Measurements from ENCODE around the gene CLIP1.
"Not testable (repeated sequence)": the region's sequence is repeated elsewhere in the genome, so short reads cannot be mapped to it uniquely, and the experiment has no call there.

CLIP1 gene

DNA sequence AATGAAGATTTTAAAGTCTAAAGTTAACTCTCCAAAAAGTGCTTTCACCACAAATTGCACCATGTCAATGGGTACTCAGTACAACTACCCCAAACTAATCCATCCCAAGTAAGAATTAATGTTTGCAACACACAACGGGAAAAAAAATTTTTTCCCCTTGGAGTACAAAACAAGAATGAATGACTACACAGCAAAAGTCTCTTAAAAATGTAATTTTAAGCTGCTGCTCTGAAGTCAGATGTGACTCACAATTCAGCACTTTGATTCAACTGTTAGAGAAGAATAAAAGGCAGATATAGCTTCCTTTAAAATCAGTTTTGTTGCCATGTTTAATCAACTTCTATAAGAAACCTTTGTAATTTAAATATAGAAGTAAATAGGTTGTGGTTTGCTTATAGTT lies 113.7 kb downstream of the CLIP1 start:
- no peak for DNase-seq

DNA sequence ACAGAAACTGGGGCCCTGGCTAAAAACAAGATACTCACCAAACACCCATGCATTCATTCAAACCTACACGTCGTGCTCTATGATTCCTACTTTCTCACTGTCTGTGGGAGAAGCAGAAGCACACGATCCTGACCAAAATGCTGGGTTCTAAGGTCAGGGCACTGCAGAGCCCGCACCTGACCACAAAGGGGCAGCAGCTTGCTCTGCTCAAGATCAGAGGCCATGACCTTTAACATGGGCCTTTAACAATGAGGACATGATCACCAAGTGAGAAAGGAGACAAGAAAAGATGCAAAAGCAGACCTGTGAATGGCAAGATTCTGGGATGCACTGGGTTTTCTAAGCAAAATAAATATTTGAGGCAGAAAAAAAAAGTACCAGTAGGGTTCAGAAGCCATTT lies 116.1 kb downstream of the CLIP1 start:
- no peak for DNase-seq

DNA sequence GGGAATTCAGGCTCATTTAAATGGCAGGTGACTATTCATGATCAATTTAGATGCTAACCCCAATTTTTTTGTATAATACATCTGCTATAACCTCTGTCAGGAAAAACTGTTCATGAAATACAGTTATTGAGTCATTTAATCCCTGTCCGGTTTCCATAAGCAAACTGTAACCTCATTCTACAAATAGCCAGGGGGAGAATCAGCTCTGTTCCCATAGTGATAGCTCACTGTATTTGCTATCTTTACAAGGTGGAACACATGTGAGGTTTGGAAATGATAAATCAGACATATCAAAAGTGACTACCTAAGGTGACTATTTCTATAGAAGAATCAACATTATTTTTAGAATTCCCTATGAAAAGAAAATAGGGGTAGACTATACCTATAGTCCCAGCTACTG lies 117.5 kb downstream of the CLIP1 start:
- DNase-seq = no peak

DNA sequence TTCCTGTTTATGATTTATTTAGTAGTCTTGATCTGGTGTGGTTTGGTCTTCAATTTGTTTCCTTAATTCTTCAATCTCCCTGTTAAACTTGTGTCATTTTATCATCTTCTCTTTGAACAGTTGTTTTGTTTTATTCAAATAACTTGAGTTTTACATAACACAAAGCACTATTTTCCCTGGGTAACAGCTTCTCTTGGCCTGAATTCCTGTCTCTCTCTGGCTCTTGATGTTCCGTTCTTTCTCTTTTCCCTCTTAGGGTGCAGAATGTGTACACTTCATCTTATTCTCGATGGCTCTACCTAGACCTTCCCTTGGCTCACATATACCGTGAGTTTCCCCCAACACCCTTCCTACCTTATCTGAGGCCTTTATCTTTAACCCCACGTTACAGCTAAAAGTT lies 119.4 kb downstream of the CLIP1 start:
- DNase-seq = no peak

DNA sequence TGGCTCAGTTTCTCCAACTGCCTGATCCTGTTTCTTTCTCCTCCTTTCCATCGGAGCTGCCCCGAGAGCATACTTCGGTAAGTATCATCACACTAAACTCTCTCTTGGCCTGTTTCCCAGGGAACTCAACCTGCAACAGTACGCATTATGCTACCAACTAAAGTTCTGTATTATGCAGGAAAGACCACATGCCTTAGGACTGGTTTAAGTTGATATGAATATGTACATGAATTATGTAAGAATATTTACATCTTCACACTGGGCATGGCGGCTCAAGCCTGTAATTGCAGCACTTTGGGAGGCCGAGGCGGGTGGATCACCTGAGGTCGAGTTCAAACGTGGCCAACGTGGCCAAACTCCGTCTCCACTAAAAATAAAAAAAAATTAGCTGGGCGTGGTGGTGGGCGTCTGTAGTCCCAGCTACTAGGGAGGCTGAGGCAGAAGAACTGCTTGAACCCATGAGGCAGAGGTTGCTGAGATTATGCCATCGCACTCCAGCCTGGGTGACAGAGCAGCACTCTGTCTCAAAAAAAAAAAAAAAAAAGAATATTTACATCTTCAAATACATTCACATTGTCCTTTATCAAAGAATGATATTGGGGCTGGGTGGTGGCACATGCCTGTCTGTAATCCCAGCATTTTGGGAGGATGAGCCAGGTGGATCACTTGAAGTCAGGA lies 124.3 kb downstream of the CLIP1 start:
- no peak for DNase-seq

DNA sequence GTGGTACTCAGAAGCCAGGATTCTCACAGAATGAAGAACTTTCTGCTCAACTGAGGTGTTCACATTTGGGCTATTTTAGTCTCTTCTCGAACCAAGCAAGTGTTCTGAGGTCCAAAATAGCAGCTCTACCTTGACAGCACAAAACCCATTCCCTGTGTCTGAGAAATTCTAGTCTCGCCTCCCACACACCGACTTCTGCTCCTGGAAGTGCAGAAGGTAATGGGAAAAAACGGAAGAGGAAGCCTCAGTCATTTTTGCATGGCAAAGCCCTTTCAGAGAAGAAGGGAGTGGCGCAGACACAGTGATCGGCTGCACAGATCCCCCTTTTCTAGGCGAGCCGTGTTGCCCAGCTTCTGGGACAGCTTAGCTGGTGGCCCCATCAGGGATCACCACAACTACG lies 125.0 kb downstream of the CLIP1 start:
- DNase-seq = no peak

DNA sequence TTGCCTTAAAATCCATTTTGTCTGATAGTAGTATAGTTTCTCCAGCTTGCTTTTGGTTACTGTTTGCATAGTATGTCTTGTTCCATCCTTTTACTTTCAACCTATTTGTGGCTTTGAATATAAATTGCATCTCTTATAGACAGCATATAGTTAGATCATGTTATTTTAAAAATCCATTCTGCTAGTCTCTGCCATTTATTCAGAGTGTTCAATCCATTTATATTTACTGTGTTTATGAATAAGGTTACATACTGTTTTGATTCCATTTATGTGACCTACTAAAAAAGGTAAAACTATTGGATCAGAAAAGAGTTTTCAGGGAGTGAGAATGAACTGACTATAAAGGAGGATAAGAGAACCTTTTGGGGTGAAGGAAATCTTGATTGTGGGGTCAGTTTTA lies 126.6 kb downstream of the CLIP1 start:
- DNase-seq = no peak

DNA sequence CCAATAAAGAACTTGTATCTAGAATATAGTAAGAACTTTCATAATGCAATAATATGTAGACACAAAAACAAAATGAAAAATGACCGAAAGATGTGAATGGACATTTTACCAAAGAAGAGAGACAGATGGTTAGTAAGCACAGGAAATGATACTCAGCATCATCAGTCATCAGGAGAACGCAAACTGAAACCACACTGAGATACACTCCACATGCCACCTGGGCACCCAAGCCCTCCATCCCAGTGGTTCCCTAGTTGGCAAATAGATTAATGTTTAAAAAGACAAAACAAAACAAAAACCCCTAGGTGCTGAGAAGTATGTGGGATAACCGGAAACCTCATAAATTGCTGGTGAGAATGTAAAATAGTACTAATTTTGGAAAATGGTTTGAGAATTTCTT lies 129.4 kb downstream of the CLIP1 start:
- DNase-seq = no peak

DNA sequence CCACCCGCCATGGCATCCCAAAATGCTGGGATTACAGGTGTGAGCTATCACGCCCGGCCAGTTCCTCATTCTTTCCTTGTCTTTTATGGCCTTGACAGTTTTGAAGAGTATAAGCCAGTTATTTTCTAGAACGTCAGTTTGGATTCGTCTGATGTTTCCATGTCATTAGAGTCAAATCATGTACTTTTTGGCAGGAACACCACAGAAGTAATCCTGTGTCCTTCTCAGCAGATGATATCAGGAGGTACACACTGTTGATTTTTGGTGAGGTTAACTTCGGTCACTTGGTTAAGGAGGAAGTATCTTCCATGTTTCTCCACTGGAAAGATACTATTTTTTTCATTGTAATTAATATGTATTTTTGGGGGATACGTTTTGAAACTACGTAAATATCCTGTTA lies 131.0 kb downstream of the CLIP1 start:
- no peak for DNase-seq

DNA sequence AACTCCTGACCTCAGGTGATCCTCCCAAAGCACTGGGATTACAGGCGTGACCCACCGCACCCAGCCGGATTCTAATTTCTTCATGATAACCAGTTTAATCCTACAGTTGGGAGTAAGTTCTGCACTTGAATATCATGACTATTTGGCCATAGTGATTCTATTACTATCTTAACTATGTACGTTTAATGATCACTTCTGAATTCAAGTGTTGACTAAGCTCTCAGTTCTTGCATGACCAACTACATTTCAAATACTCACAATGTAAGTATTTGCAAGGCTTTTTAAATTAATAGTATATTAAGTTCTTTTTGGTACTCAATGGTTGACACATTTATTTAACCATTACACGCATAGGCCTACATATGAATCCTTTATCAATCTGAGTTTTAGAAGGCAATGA lies 138.8 kb downstream of the CLIP1 start:
- DNase-seq = no peak

DNA sequence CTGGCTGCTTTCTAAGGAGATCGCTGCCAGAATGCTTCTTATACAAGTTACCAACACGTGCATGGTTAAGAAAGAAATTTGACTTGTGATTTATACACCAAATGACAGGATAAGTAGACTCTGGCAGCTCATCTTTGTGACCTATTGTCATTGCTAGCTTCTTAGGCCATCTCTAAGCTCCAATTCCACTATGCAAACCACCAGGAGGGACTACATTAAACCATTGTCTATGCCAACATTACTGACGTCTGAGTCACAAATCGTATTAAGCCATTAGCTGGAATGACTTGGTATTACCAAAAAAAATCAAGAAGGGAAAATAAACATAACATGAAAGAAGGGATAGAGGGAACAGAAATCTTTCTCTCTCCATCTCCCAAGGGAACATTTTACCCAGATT lies 140.4 kb downstream of the CLIP1 start:
- no peak for DNase-seq

DNA sequence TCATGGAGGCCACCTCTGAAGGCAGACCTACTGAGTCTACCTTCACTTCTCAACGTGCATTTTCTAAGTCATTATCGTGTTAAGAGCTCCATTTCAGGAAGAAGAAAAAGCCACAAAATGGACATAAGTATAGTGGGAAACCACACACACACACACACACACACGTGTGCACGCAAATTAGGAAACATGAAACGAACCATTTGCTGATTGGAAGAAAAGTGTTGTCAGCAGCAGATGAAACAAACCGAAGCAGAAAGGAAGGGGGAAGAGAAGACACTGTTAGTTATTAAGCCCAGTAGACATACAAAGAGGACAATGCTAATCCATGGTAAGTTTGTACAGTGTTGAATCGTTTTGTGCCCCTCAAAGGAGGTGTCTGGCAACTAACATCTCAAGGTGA lies 146.2 kb downstream of the CLIP1 start:
- no peak for DNase-seq

DNA sequence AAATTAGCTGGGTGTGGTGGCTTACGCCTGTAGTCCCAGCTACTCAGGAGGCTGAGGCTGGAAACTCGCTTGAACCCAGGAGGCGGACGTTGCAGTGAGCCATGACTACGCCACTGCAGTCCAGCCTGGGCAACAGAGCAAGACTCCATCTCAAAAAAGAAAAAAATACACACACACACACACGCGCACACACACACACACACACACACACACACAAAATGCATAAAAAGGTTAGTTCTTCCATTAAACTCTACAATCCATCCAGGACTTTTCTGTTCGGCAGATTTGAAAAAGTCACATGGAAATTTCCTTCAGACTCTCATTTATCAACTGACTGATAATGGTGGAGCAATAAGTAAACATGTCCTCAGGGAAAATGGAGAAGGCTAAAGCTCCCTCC lies 147.0 kb downstream of the CLIP1 start:
- no peak for DNase-seq

DNA sequence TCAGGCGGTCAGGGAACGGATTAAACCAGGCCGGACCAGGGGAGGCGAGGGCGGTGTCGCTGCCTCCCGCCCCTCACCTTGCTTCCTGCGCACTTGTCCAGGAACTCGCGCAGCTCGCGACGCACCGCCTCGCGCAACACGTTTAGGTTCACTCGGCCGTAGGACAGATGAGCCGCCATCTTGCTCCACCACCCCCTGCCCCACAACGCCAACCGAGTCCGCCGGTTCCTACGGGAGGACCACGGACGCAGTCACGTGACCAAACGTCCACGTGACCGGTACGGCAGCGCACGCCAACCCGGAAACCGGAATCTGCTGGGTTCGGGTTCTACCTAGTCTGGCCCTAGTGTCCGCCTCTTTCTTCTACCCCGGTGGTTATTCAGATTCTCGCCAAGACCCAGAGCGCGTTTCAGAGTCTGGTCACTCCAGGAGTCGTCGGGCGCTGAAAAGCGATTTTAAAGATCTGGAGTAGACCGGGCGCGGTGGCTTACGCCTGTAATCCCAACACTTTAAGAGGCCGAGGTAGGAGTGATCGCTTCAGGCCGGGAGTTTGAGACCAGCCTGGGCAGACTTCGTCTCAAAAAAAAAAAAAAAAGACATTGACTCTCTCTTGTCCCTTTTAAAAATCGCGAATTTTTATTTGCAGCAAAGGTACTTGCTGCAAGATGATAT lies 156.1 kb downstream of the CLIP1 start, which contains the start of gene VPS33A:
Gene VPS33A, minus strand, starts transcription at position 265 of the 672 bp plus-strand sequence. Its CDS starts 86 bp downstream, at position 179.
- DNase-seq = peak; percentile 82

DNA sequence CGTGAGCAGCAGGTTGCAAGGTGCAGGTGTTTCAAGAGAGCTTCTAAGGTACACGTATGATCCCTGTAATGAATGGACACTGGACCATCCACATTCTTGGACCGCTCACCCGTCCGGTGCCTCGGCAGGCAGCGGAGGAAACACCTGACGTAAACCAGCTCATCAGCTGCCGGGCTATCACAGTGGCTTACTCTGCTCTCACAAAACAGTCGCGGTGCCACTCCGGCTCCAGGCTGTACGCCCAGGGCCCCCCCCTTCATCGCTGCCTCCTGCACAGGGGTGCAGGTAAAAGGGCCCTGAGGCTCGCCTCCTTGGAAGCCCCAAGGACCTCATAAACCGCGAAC lies 156.6 kb downstream of the CLIP1 start:
- DNase-seq = no peak

DNA sequence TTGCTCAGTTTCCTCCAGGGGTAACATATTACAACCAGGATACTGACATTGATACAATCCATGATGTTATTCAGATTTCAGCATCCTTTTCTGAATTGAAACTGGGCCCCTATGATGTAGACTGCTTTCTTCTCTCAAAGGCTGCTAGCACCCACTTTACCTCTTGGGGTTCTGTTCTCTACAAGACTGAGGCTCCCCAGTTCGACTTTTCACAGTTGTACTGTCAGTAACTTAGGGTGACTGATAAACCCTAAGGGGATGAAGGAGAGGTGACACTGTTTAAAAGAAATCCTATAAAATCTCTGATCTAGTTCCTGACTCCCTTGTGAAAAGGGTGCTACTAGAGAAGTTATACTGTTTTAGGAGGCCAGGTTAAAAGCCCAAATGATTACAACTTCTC lies 157.0 kb downstream of the CLIP1 start:
- no peak for DNase-seq

DNA sequence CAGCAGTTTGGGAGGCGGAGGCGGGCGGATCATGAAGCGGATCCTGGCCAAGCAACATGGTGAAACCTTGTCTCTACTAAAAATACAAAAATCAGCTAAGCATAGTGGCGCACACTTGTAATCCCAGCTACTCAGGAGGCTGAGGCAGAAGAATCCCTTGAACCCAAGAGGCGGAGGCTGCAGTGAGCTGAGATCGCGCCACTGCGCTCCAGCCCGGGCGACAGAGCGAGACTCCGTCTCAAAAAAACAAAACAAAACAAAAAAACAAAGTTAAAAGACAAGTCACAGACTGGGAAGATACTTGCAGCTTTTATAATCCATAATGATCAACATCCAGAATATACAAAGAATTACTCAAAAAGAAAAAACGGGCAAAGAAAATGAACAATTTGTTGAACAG lies 161.7 kb downstream of the CLIP1 start:
- not testable (repeated sequence) for DNase-seq

DNA sequence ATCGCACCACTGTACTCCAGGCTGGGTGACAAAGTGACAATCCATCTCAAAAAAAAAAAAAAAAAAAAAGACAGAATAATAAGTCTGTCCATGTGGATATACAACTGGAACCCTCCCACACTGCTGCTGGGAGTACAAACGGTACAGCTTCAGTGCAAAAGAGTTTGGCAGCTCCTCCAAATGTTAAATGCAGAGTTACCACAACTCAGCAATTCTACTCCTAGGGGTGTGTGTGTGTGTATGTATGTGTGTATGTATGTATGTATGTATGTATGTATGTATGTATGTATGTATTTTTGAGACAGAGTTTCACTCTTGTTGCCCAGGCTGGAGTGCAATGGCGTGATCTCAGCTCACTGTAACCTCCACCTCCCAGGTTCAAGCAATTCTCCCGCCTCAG lies 163.5 kb downstream of the CLIP1 start:
- DNase-seq = not testable (repeated sequence)

DNA sequence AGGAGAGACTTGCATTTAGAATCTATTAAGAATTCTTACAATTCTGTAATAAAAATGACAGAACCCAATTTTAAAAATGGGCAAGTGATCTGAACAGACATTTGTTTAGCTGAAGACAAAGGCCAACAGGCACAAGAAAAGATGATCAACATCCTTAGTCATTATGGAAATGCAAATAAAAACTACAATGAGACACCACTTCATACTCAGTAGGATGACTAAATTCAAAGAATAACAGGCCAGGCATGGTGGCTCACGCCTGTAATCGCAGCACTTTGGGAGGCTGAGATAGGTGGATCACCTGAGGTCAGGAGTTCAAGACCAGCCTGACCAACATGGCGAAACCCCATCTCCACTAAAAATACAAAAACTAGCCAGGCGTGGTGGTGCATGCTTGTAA lies 164.0 kb downstream of the CLIP1 start:
- DNase-seq = not testable (repeated sequence)

DNA sequence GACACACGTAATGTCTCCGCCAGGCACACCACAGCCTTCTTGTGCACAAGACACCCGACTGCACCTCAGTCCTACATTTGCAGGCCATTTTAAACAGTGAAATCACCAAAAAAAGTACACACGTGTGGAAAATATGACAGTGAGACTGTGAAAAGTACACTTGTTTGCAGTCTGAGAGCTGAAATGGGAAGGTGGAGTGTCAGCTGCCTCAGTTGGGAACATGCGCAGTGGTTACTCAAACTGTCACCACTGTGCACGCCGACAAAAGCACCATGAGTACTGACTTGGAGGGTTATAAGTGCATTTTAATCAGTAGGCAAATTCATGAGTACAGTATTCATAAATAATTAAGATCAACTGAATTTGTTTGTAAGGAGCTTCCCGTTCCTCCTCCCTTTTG lies 171.9 kb downstream of the CLIP1 start:
- no peak for DNase-seq

DNA sequence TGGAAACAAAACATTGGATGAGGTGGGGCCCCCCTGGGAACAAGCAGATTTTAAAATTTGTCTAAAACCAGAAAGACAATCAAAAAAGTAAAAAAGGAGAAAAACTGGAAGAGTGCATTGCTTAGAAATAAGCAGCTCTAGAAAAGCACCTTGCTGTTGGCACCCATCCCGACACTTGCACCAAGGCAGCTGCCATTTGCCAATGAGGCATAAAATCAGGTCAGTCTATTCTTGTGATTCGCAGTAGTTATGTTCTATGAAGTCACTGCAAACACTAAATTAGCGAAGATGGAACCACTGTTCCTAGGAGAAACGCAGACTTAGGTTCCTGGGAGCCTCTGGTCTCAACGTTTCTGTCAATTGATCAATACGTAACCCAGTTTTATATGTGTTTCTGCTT lies 172.4 kb downstream of the CLIP1 start:
- DNase-seq = no peak

DNA sequence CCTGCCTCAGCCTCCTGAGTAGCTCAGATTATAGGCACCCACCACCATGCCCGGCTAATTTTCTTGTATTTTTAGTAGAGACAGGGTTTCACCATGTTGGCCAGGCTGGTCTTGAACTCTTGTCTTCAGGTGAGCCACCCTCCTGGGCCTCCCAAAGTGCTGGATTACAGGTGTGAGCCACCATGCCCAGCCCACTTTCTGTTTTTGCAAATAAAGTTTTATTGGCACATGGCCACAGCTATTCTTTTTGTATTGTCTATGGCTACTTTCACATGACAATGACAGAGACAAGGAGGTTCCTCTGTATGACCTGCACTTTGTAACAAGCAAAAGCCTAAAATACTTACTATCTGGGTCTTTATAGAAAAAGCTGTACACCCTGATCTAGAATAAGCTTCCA lies 176.9 kb downstream of the CLIP1 start:
- no peak for DNase-seq

DNA sequence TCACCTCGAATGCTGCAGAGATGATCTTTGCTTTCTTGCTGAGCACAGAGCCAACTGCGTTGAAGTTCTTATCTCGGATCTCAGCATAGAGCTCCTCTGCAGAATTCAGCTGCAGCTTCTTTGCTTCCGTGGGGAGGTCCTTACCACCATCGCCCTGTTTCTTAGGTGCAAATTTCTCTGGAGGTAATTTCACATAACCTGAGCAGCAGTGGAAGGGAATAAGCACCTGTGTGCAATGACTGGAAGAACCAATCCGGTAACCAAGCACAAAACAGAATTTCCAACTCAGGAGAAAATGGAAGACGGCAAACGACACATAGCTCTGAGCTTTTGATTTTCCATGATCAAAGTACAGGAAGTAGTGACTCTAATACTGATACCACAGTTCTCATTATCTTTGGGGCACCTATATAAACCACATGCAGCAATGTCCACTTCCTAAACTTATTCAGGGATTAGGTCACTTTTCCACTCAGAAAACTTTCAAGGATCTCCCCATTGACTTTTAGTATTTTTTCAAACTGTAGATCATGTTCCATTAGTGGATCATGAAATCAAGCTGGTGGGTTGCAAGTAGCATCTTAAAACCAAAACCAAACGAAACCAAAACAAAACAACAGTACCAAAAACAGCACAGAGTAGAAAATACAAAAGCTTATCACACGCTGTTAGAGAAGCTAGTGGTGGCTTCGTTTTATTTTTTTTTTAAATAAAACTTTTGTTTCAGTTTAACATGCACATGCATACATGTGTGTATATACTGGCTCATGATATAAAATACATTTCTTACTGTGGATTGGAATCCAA lies 177.7 kb downstream of the CLIP1 start:
- DNase-seq = no peak

DNA sequence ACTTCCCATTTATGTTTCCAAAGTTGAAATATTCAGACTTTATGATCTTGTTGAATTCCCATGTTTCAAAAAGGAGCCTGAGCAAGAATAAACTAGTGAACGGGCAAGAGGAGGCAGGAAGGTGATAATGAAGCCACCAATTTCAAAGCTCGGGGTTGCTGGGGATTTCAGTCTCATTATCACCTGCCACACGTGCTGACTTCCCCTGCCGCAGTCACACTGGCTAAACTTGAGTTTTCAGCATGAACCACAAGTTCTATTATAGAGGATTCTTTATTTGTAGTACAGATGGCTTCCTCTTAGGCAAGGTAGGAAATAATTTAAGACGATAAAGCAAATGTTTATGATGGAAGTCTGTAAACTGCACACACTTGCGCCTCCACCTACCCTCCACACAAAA lies 178.5 kb downstream of the CLIP1 start:
- no peak for DNase-seq

Measured in 8988T (cell line).